GM20000 (cell line): ENCODE results near the gene RRP1.
A peak's percentile ranks its signal among the peaks of the same experiment; 100 is the strongest.

Source experiments
- DNase-seq: peaks from one replicate; pipeline ENCODE4 v3.0.0; 2012; ENCODE audit warnings: low spot score
- CTCF ChIP-seq: IDR thresholded peaks from 2 replicates; pipeline ENCODE4 v1.5.1; 2012; ENCODE audit warnings: mild to moderate bottlenecking, control low read depth; ENCODE audit errors: extremely low read depth, missing control alignments

RRP1 gene

GRCh38 chr21:43771698-43772424 is 17.5 kb upstream of the RRP1 start:
- no peak for TF ChIP-seq CTCF
- no peak for DNase-seq

- DNase-seq: no peak
- TF ChIP-seq CTCF: no peak
Observed at GRCh38 chr21:43772425-43772821, 17.0 kb upstream of the RRP1 start.

- no peak for TF ChIP-seq CTCF
- DNase-seq: no peak
Observed at GRCh38 chr21:43774163-43774562, 15.2 kb upstream of the RRP1 start.

- TF ChIP-seq CTCF: no peak
- DNase-seq: no peak
Observed at GRCh38 chr21:43775190-43775589, 14.2 kb upstream of the RRP1 start.

- peak; percentile 93 for DNase-seq
- no peak for TF ChIP-seq CTCF
Observed at GRCh38 chr21:43775795-43776430, 13.5 kb upstream of the RRP1 start, which contains the start of gene CSTB. Gene CSTB, minus strand, starts transcription at chr21:43776308. Its CDS starts 39 bp downstream, at chr21:43776269.

GRCh38 chr21:43777953-43778352 is 11.4 kb upstream of the RRP1 start:
- TF ChIP-seq CTCF: no peak
- no peak for DNase-seq
